Neural cell (in vitro differentiated cells): Measurements from ENCODE around the gene TOM1.

ENCODE experiments used
- EP300 ChIP-seq: fragments of 450-650 bp; conservative IDR thresholded peaks from 2 replicates; pipeline ENCODE4 v1.6.1; 2014; ENCODE audit warnings: antibody characterized with exemption, mild to moderate bottlenecking, moderate library complexity; ENCODE audit not compliant: poor library complexity, severe bottlenecking
- EZH2 ChIP-seq: fragments of 200-600, 300-800 bp; shearing (Covaris generic), sonication (generic); IDR thresholded peaks from 2 replicates; pipeline ENCODE4 v1.6.1; 2014; ENCODE audit warnings: antibody characterized with exemption, low read length, borderline replicate concordance, mild to moderate bottlenecking; ENCODE audit not compliant: insufficient read depth, poor library complexity, severe bottlenecking
- POLR2AphosphoS5 ChIP-seq: IDR thresholded peaks from 2 replicates; pipeline ENCODE4 v1.6.1; 2012
- TF ChIP-seq, protein P1 (sequence below): fragments of 450-650 bp; IDR thresholded peaks from 2 replicates; pipeline ENCODE4 v1.5.1; 2014; ENCODE audit warnings: antibody characterized with exemption, mild to moderate bottlenecking, moderate library complexity; ENCODE audit not compliant: poor library complexity, severe bottlenecking
- TF ChIP-seq, protein P2 (sequence below): IDR thresholded peaks from 2 replicates; pipeline ENCODE4 v1.6.1; 2012; ENCODE audit warnings: borderline replicate concordance

DNA sequence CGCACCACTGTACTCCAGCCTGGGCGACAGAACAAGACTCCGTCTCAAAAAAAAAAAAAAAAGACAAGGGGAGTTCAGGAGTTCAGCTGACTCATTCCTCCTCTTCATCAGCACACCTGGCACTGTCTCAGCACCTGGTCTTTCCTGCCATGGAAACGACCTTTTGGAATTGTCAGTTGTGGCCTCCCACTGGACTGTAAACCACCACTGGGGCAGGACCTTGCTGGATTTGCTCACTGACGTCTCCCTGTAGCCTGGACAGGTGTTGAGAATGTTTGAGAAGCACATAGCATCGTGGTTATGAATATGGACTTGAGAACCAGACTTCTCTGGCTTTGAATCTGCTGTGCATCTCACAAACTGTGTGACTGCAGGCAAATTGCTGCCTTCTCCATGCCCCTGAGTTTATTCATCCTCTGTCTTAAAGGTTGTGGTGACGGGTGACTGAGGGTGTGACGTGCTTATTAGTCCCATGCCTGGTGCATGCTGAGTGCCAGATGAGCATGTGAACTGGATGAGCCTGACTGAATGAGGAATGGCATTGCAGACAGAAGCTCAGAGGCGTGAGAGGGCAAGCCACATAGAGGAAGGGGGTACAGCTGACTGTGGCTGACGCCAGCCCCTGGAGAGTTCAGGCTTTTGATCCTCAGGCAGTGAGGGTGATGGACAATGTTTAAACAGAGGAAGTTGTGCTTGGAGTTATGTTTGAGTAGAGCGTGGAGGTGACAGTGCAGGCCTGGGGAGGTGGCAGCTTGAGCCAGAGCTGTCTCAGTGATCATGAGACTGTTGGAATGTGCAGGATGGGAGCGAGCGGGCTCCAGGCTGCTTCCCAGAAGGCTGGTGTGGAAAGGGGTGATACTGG is 12.7 kb downstream of the TOM1 start:
- TF ChIP-seq POLR2AphosphoS5 (no peak), EZH2 (no peak), EP300 (no peak)
- TF ChIP-seq, protein P1, sequence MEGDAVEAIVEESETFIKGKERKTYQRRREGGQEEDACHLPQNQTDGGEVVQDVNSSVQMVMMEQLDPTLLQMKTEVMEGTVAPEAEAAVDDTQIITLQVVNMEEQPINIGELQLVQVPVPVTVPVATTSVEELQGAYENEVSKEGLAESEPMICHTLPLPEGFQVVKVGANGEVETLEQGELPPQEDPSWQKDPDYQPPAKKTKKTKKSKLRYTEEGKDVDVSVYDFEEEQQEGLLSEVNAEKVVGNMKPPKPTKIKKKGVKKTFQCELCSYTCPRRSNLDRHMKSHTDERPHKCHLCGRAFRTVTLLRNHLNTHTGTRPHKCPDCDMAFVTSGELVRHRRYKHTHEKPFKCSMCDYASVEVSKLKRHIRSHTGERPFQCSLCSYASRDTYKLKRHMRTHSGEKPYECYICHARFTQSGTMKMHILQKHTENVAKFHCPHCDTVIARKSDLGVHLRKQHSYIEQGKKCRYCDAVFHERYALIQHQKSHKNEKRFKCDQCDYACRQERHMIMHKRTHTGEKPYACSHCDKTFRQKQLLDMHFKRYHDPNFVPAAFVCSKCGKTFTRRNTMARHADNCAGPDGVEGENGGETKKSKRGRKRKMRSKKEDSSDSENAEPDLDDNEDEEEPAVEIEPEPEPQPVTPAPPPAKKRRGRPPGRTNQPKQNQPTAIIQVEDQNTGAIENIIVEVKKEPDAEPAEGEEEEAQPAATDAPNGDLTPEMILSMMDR, result no peak
- TF ChIP-seq, protein P2, sequence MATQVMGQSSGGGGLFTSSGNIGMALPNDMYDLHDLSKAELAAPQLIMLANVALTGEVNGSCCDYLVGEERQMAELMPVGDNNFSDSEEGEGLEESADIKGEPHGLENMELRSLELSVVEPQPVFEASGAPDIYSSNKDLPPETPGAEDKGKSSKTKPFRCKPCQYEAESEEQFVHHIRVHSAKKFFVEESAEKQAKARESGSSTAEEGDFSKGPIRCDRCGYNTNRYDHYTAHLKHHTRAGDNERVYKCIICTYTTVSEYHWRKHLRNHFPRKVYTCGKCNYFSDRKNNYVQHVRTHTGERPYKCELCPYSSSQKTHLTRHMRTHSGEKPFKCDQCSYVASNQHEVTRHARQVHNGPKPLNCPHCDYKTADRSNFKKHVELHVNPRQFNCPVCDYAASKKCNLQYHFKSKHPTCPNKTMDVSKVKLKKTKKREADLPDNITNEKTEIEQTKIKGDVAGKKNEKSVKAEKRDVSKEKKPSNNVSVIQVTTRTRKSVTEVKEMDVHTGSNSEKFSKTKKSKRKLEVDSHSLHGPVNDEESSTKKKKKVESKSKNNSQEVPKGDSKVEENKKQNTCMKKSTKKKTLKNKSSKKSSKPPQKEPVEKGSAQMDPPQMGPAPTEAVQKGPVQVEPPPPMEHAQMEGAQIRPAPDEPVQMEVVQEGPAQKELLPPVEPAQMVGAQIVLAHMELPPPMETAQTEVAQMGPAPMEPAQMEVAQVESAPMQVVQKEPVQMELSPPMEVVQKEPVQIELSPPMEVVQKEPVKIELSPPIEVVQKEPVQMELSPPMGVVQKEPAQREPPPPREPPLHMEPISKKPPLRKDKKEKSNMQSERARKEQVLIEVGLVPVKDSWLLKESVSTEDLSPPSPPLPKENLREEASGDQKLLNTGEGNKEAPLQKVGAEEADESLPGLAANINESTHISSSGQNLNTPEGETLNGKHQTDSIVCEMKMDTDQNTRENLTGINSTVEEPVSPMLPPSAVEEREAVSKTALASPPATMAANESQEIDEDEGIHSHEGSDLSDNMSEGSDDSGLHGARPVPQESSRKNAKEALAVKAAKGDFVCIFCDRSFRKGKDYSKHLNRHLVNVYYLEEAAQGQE, result no peak
